SKM-1 treated with dmso at 0.1 percent for 144 hours (cell line): Measurements from ENCODE around the gene JPH2.

Source experiments
- DNase-seq: peaks from one replicate; lab custom pipeline; 2025; ENCODE audit not compliant: unreplicated experiment; lab: John Stamatoyannopoulos, UW

The JPH2 gene

GRCh38 chr20:44065401-44066340 lies 121.3 kb downstream of the JPH2 start:
- no peak for DNase-seq

- no peak for DNase-seq
Observed at GRCh38 chr20:44064501-44065400, 122.2 kb downstream of the JPH2 start.
